ENCODE data around the gene MBNL2. TPM values are rescaled to one million over a fixed set of nuclear protein-coding genes. Genes with fewer than 3 reads are reported as not detected.

The MBNL2 gene
- total RNA-seq, 1 donor: 69.8 TPM

- peaks cover 67% of the 10 kb centered on the region for H3K79me2 ChIP-seq (ENCODE audit: insufficient read depth, low read length)
- no peak overlapping the region for H3K4me3 ChIP-seq (ENCODE audit: insufficient read depth, low read length)
- peaks cover 15% of the 10 kb centered on the region for H3K4me1 ChIP-seq (ENCODE audit: insufficient read depth, low read length)
- no peak overlapping the region for H3K27ac ChIP-seq (ENCODE audit: low read depth, low read length)
- H3K27me3 ChIP-seq (ENCODE audit: insufficient read depth, low read length): no peaks in the 10 kb centered on the region
- H4K20me1 ChIP-seq (ENCODE audit: insufficient read depth, low read length): peaks cover 42% of the 10 kb centered on the region
- DNase-seq (ENCODE audit: insufficient read length, low spot score, missing footprints): no peak
- H3K4me2 ChIP-seq (ENCODE audit: insufficient read depth, low read length): no peak overlapping the region
- no peak overlapping the region for H2AFZ ChIP-seq (ENCODE audit: low read length)
- no peaks in the 10 kb centered on the region for H3K9me3 ChIP-seq (ENCODE audit: low read depth, low read length)
- no peaks in the 10 kb centered on the region for H3K36me3 ChIP-seq (ENCODE audit: insufficient read depth, low read length)
- TF ChIP-seq CTCF (IDR thresholded peaks at IDR 0.05; ENCODE audit: extremely low read depth, low read depth, low read length): no peak
Measured at GRCh38 chr13:97240788-97241734, 18.9 kb downstream of the MBNL2 start.

- Histone ChIP-seq H4K20me1 (ENCODE audit: insufficient read depth, low read length) (peaks cover 40% of the 10 kb centered on the region), H3K4me3 (ENCODE audit: insufficient read depth, low read length) (no peak overlapping the region), H3K4me1 (ENCODE audit: insufficient read depth, low read length) (peaks cover 15% of the 10 kb centered on the region)
Measured at GRCh38 chr13:97241761-97242160, 19.6 kb downstream of the MBNL2 start.

GRCh38 chr13:97242755-97243497 is 20.8 kb downstream of the MBNL2 start:
- Histone ChIP-seq H3K4me1 (ENCODE audit: insufficient read depth, low read length) (peaks cover 15% of the 10 kb centered on the region), H3K27ac (ENCODE audit: low read depth, low read length) (no peak overlapping the region), H3K4me2 (ENCODE audit: insufficient read depth, low read length) (no peak overlapping the region)

More at GRCh38 chr13:97241761-97242160, 19.6 kb downstream of the MBNL2 start:
- peaks cover 69% of the 10 kb centered on the region for H3K79me2 ChIP-seq (ENCODE audit: insufficient read depth, low read length)
- no peak overlapping the region for H3K27ac ChIP-seq (ENCODE audit: low read depth, low read length)
- no peak overlapping the region for H2AFZ ChIP-seq (ENCODE audit: low read length)
- DNase-seq (ENCODE audit: insufficient read length, low spot score, missing footprints): no peak
- no peak overlapping the region for H3K4me2 ChIP-seq (ENCODE audit: insufficient read depth, low read length)
- TF ChIP-seq CTCF (IDR thresholded peaks at IDR 0.05; ENCODE audit: extremely low read depth, low read depth, low read length): no peak
- no peaks in the 10 kb centered on the region for H3K36me3 ChIP-seq (ENCODE audit: insufficient read depth, low read length)
- no peaks in the 10 kb centered on the region for H3K27me3 ChIP-seq (ENCODE audit: insufficient read depth, low read length)
- no peaks in the 10 kb centered on the region for H3K9me3 ChIP-seq (ENCODE audit: low read depth, low read length)

More at GRCh38 chr13:97242755-97243497, 20.8 kb downstream of the MBNL2 start:
- TF ChIP-seq CTCF (IDR thresholded peaks at IDR 0.05; ENCODE audit: extremely low read depth, low read depth, low read length): no peak
- H4K20me1 ChIP-seq (ENCODE audit: insufficient read depth, low read length): peaks cover 32% of the 10 kb centered on the region
- H2AFZ ChIP-seq (ENCODE audit: low read length): no peak overlapping the region
- no peaks in the 10 kb centered on the region for H3K36me3 ChIP-seq (ENCODE audit: insufficient read depth, low read length)
- DNase-seq (ENCODE audit: insufficient read length, low spot score, missing footprints): no peak
- no peaks in the 10 kb centered on the region for H3K27me3 ChIP-seq (ENCODE audit: insufficient read depth, low read length)
- peaks cover 66% of the 10 kb centered on the region for H3K79me2 ChIP-seq (ENCODE audit: insufficient read depth, low read length)
- H3K9me3 ChIP-seq (ENCODE audit: low read depth, low read length): no peaks in the 10 kb centered on the region
- no peak overlapping the region for H3K4me3 ChIP-seq (ENCODE audit: insufficient read depth, low read length)

Data from osteoblast (primary cell).